Posterior cingulate gyrus (tissue), 11 donors: ENCODE measurements around the gene RTCA.
"Not testable (repeated sequence)": the region's sequence is repeated elsewhere in the genome, so short reads cannot be mapped to it uniquely, and the experiment has no call there.

Experiments used
- DNase-seq, 10 donors: peaks; one replicate each; pipeline versions ENCODE4 v3.0.0 to v3.0.0-alpha.2; 2020 to 2021; ENCODE audit warnings: mixed read lengths in 3 of 10
- intact Hi-C: fragments of 100-400 bp; cut with DNase I; formaldehyde crosslinking; loops from one replicate; pipeline ENCODE4 v1.15.1; 2023

Gene RTCA

DNA sequence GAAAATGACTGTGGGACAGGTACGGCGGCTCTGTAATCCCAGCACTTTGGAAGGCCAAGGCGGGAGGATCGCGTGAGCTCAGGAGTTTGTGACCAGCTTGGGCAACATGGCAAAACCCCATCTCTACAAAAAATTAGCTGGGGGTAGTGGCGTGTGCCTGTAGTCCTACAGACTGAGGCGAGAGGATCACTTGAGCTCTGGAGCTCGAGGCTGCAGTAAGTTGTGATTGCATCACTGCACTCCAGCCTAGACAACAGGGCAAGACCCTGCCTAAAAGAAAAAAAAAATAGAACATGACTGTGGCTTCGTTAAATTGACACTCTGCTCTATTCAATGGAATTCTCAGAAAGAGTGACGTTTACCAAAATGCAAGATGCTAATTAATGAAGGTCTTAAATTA is 12.5 kb upstream of the RTCA start:
- no peak for DNase-seq
- intact Hi-C loops: no loop called here

GRCh38 chr1:100256273-100256672 is 9.7 kb upstream of the RTCA start:
- DNase-seq, intact Hi-C loops: not testable (repeated sequence)

- DNase-seq, intact Hi-C loops: not testable (repeated sequence)
Measured at GRCh38 chr1:100258427-100258826, 7.6 kb upstream of the RTCA start.

DNA sequence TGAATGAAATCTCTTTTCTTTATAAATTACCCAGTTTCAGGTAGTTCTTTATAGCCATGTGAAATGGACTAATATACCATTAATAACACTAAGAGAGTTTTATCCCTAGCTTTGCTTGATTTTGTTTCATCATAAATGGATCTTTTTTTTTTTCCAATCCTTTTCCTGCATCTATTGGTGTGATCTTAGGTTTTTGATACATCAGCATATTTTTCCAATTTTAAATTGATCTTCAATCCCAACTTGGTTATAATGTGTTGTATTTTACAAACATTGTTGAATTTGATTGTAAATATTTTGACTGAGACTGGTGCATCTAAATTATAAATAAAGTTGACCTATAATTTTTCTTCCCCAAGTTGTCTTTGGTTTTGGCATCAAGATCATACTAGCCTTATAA is 4.3 kb upstream of the RTCA start:
- DNase-seq: no peak
- intact Hi-C loops: loop anchor here (10.0 kb wide), 1 partner anchor 227 kb away; a partner anchor contains a TSS

DNA sequence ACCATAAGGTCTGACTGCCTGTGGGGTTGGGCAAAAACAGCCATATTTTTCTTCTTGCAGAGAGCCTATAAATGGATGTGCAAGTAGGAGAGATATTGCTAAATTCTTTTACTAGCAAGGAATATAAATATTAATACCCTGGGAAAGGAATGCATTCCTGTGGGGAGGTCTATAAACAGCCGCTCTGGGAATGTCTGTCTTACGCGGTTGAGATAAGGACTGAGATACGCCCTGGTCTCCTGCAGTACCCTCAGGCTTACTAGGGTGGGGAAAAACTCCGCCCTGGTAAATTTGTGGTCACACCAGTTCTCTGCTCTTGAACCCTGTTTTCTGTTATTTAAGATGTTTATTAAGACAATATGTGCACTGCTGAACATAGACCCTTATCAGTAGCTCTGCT is 1.9 kb upstream of the RTCA start:
- intact Hi-C loops: loop anchor here (10.0 kb wide), 1 partner anchor 229 kb away; a partner anchor contains a TSS
- not testable (repeated sequence) for DNase-seq

GRCh38 chr1:100265562-100265930 is 470 bp upstream of the RTCA start:
- DNase-seq: peak in 2 of 10 donors; percentile 7 to 11
- intact Hi-C loops: loop anchor here (5.0 to 10.0 kb wide), 3 partner anchors 87 to 231 kb away; partner anchors contain the start of genes CDC14A, SASS6 and TRMT13

DNA sequence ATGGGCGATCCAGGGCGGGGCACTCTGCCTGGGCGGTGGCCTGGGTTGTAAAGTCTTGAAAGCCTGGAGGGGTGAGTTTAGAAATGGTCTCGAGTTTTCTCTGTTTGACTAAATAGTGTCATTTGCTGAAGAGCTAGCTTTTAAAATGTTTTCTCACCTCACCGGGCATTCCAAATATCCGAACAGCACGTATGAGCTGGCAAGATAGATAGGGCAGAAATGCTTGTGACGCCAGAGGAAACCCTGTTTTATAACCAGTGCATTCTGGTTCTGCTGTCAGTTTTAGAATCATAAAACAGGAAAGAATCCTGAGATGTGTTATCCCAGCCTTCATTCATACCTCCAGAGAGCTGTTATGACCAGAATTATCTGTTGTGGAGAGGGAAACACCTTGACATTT is 725 bp downstream of the RTCA start:
- no peak for DNase-seq
- intact Hi-C loops: loop anchor here (2.0 to 10.0 kb wide), 4 partner anchors 18 to 232 kb away; partner anchors contain the start of genes CDC14A, DBT, SASS6 and TRMT13

DNA sequence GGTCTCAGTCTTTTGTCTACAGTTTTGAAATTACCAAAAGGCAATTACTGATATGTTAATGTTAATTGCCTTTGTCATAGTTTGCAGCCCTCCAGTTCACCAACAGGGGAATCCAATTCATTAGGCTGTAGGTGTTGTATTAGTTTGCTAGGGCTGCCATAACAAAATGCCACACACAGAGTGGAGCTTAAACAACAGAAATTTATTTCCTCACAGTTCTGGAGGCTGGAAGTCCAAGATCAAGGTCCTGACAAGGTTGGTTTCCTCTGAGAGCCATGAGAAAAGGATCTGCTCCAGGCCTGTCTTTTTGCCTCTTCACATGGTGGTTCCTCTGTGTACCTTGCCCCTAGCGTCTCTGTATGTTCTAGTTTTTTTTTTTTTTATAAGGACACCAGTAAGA is 1.3 kb downstream of the RTCA start:
- intact Hi-C loops: loop anchor here (2.0 to 10.0 kb wide), 4 partner anchors 18 to 232 kb away; partner anchors contain the start of genes CDC14A, DBT, SASS6 and TRMT13

DNA sequence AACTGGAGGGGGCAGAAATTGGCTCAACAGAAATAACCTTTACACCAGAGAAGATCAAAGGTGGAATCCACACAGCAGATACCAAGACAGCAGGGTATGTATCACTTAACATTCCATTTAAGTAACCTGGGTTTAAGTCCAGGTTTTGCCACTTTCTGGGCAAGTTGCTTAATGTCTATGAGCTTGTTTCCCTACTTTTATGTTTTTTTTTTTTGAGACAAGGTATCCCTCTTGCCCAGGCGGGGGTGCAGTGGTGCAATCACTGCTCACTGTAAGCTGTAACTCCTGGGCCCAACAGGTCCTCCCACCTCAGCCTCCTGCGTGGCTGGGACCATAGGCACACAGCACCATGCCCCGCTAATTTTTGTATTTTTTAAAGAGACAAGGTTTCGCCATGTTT is 2.2 kb downstream of the RTCA start:
- no peak for DNase-seq

More for the DNA sequence above, 1.3 kb downstream of the RTCA start:
- no peak for DNase-seq

DNA sequence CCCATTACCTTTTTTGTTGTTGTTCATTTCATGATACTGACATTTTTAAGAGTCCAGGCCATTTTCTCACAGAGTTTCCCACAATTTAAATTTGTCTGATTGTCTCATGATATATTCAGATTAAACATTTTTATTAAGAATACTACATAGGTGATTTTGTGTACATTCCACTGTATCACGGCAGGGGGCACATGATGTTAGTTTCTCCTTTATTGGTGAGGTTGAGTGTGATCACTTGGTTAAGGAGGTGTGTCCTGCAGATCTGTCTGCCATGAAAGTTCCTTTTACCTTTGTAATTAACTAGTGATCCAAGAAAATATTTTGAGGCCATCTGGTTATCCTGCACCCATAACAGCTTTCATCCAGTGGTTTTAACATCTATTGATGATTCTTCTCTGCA is 11.8 kb downstream of the RTCA start:
- intact Hi-C loops: no loop called here
- DNase-seq: no peak

More for the DNA sequence above, 2.2 kb downstream of the RTCA start:
- intact Hi-C loops: loop anchor here (5.0 to 10.0 kb wide), 3 partner anchors 84 to 233 kb away; partner anchors contain the start of genes CDC14A, SASS6 and TRMT13

DNA sequence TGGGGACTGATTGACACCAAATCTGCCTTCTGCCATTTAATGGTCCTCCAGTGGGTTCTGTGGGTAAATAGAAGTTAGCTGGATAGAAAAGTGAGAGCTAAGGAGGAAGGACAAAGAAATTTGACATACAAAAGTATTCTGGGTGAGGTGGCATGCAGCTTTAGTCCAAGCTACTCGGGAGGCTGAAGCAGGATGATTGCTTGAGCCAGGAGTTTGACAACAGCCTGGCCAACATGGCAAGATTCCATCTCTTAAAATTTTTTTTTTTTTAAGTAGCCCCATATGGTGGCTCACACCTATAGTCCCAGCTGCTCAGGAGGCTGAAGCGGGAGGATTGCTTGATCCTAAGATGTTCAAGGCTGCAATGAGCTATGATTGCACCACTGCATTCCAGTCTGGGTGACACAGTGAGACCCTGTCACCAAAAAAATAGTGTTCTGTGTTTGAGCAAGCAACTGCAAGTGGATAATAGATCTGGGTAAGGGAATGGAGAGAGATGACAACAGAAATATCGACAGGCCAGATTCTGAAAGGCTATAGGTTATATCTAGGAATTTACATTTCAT is 13.4 kb downstream of the RTCA start:
- intact Hi-C loops: no loop called here
- DNase-seq: no peak

DNA sequence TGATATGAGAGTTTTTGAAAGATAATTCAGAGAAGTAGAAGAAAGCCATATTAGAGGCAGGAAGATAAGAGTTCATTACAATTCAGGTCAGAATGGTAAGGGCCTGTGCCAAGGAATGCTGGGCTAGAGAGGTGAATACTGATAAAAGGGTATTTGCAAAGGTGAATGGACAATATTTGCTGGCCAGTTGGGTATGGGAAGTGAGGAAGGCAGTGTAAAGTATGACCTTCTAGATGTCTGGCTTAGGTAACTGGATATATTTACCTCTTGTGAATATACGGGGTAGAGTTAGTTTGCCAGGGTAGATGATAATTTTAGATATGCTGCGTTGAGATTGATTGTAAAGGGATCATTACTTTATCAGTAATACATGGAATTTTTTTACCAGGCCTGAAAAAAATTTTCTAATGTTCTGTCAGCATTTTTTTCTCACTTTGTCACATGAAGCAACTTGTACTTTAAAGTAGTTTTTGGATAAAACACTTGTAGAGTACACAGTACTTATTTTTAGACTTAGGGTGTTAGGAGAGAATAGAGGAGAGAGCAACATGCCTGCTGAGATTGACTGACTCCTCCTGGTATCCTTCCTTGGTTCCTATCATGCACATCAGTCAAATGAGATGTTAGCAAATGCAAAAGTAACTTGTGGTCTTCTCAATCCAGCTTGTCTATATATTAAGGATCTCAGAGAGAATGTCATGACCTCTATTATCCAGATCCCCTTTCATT is 14.1 kb downstream of the RTCA start:
- DNase-seq: no peak
- intact Hi-C loops: no loop called here

GRCh38 chr1:100284591-100284990 is 18.6 kb downstream of the RTCA start:
- DNase-seq: no peak
- intact Hi-C loops: no loop called here

DNA sequence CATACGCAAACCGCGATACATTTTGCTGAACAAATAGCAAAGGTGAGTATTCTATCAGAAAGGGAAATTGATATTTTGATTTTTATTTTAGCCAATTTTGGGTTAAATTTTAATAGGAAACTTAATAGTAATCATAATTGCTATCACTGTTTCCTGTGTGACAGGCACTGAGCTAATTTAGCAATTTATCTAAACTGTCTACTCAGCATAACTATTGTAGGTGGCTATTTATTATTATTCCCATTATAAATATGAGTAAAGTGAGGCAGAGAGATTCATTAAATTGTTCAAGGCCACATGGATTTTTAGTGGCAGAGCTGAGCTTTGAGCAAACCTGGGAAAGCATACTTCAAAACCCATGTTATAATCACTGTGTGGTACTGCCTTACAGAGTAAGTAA is 21.1 kb downstream of the RTCA start:
- DNase-seq: no peak
- intact Hi-C loops: no loop called here

GRCh38 chr1:100290291-100290690 is 24.3 kb downstream of the RTCA start:
- intact Hi-C loops: no loop called here
- DNase-seq: no peak

DNA sequence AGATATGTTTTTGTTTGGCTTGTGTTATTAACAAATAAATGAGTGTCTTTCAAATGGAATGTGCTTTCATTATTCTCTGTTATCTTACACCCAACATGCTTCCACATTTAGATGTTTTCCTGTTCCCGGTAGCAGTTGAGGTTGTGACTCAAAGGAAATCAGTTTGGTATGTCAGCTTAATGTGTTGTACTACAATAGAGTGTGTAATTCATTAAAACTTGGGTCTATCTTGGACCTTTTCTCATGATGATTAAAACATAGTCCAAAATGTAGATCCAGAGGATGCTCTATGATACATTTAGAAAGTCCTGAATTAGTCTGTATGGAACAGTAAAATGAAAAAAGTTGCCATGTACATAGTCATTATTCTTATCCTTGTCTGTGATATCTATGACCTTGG is 26.7 kb downstream of the RTCA start:
- no peak for DNase-seq
- intact Hi-C loops: no loop called here

GRCh38 chr1:100296140-100296539 is 30.1 kb downstream of the RTCA start:
- intact Hi-C loops: no loop called here
- DNase-seq: no peak

GRCh38 chr1:100296997-100297396 is 31.0 kb downstream of the RTCA start:
- DNase-seq, intact Hi-C loops: not testable (repeated sequence)

DNA sequence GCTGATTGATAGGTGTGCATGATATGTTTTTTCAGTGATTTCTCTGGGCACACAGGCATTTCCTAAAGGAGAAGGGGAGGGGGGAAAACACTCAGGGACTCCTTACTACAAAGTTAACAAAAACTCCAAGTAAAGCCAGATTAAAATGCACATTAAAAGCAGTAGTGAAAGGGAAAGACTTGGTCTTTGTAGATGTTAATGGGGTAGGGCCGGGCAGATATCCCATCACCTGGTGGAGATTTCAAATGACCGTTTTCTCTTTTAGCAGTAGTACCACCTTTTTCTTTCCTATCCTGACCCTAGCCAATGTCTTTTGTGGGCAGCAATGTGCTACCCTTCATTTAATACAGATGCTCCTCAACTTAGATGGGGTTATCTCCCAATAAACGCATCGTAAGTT is 32.5 kb downstream of the RTCA start:
- DNase-seq: no peak
- intact Hi-C loops: no loop called here

- no peak for DNase-seq
- intact Hi-C loops: no loop called here
Measured at GRCh38 chr1:100299521-100300222, 33.7 kb downstream of the RTCA start.

DNA sequence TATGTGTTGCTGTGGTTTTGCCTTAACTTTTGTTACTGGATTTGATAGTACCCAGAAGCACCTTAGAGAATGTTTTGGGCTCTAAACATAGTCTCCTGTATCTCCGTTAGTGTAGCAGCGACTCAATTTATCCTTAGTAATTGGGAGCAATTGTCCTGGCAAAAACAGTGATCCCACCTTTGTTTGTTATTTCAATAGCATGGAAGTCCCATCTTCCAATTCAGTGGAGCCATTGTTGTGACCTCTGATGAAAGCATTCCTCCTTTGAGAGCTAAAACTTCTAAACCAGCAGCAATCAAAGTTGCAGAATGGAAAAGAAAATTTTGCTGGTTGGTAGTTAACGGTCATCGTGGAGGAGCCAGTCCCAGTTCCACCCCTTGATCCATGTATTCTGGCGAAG is 34.7 kb downstream of the RTCA start:
- intact Hi-C loops: no loop called here
- no peak for DNase-seq
